ENCODE data around the gene FCMR. TPM values are rescaled to one million over a fixed set of nuclear protein-coding genes. Genes with fewer than 3 reads are reported as not detected.

Gene FCMR
- total and polyA plus RNA-seq, 2 experiments from 2014 or later: 0.84 TPM; not detected in 1

GRCh38 chr1:206867716-206868115 lies 54.0 kb downstream of the FCMR start (continued):
- TF ChIP-seq ZNF462 (CRISPR knock-in tag; IDR thresholded peaks at IDR 0.05) (no peak), ETS1 (IDR thresholded peaks at IDR 0.05) (no peak)

- H3K4me1 ChIP-seq (ENCODE audit: insufficient read depth): no peaks in the 10 kb centered on the region
- H3K36me3 ChIP-seq (ENCODE audit: insufficient read depth): no peaks in the 10 kb centered on the region
- no peaks in the 10 kb centered on the region for H3K4me1 Mint-ChIP-seq
- H3F3A ChIP-seq (replicated peaks; ENCODE audit: low read depth): no peaks in the 10 kb centered on the region
- no peak overlapping the region for H3K4me2 ChIP-seq
- no peaks in the 10 kb centered on the region for H3K36me3 Mint-ChIP-seq (ENCODE audit: low read depth)
- no peak overlapping the region for H3K27ac ChIP-seq (ENCODE audit: low read depth)
- H3K27me3 Mint-ChIP-seq (ENCODE audit: insufficient read depth, low read depth, poor library complexity): peaks cover 5% of the 10 kb centered on the region
- H3K27me3 ChIP-seq (ENCODE audit: insufficient read depth): no peaks in the 10 kb centered on the region
- no peaks in the 10 kb centered on the region for H4K20me1 ChIP-seq (replicated peaks; ENCODE audit: insufficient read depth)
- peaks cover 3% of the 10 kb centered on the region; the same call in 1 of the 2 replicates for H3K9me2 ChIP-seq (ENCODE audit: insufficient read depth)
- DNase-seq (ENCODE audit: low spot score) (no peak), ATAC-seq (no peak)
- H3K4me3 ChIP-seq: no peak overlapping the region
- H2AFZ ChIP-seq: no peak overlapping the region
- no peak overlapping the region for H3K27ac Mint-ChIP-seq
- no peaks in the 10 kb centered on the region for H3K79me2 ChIP-seq (replicated peaks; ENCODE audit: insufficient read depth)
- H3K9me3 Mint-ChIP-seq: no peaks in the 10 kb centered on the region
- no peak overlapping the region for H3K4me3 Mint-ChIP-seq
- no peak for TF ChIP-seq NANOG (IDR thresholded peaks at IDR 0.05; ENCODE audit: borderline replicate concordance)
- no peak for TF ChIP-seq ZNF331 (CRISPR knock-in tag; IDR thresholded peaks at IDR 0.05; ENCODE audit: low read depth)
- no peak for TF ChIP-seq CTCF (conservative IDR thresholded peaks at IDR 0.05; ENCODE audit: low read depth in 2 of 2)
- TF ChIP-seq ETS1 (IDR thresholded peaks at IDR 0.05): no peak
- TF ChIP-seq CREB1 (CRISPR knock-in tag; IDR thresholded peaks at IDR 0.05; ENCODE audit: low read depth): no peak
- no peak for TF ChIP-seq REST (IDR thresholded peaks at IDR 0.05; ENCODE audit: unreplicated experiment)
- no peak for TF ChIP-seq STAT1 (IDR thresholded peaks at IDR 0.05; ENCODE audit: unreplicated experiment)
- TF ChIP-seq EZH2 (IDR thresholded peaks at IDR 0.05; ENCODE audit: low read depth, unreplicated experiment): no peak
- TF ChIP-seq JUNB (IDR thresholded peaks at IDR 0.05; ENCODE audit: unreplicated experiment): no peak
- no peak for TF ChIP-seq POLR2AphosphoS5 (IDR thresholded peaks at IDR 0.05; ENCODE audit: low read depth)
- no peak for TF ChIP-seq ZNF114 (CRISPR knock-in tag; IDR thresholded peaks at IDR 0.05)
These were observed 54.5 kb downstream of the FCMR start for GRCh38 chr1:206867239-206867638.
